GM11168 (cell line): Measurements from ENCODE around the gene NCBP3.
"Not testable (repeated sequence)": the region's sequence is repeated elsewhere in the genome, so short reads cannot be mapped to it uniquely, and the experiment has no call there.

ENCODE experiments used
- in situ Hi-C: fragments of 300-500 bp; cut with MboI; formaldehyde crosslinking; loops from one replicate; pipeline ENCODE4 v1.12.0; 2022; ENCODE audit warnings: low sequenced_read_pairs; ENCODE audit not compliant: unreplicated experiment

The NCBP3 gene

GRCh38 chr17:3884188-3884587 lies 38.1 kb upstream of the NCBP3 start:
- in situ Hi-C loops, result no loop called here

GRCh38 chr17:3882276-3882675 lies 36.2 kb upstream of the NCBP3 start:
- in situ Hi-C loops, result no loop called here

GRCh38 chr17:3880983-3881382 lies 34.9 kb upstream of the NCBP3 start:
- in situ Hi-C loops, result no loop called here

- in situ Hi-C loops, result no loop called here
Measured at GRCh38 chr17:3879591-3880417, 33.8 kb upstream of the NCBP3 start.

GRCh38 chr17:3879186-3879585 lies 33.1 kb upstream of the NCBP3 start:
- in situ Hi-C loops, result no loop called here

GRCh38 chr17:3877220-3877619 lies 31.2 kb upstream of the NCBP3 start:
- in situ Hi-C loops, result no loop called here

GRCh38 chr17:3875317-3875716 lies 29.3 kb upstream of the NCBP3 start:
- in situ Hi-C loops, result no loop called here

- in situ Hi-C loops, result no loop called here
Measured at GRCh38 chr17:3873862-3874261, 27.8 kb upstream of the NCBP3 start.

GRCh38 chr17:3870871-3871306 lies 24.8 kb upstream of the NCBP3 start:
- in situ Hi-C loops, result no loop called here

- in situ Hi-C loops, result no loop called here
Measured at GRCh38 chr17:3867606-3868005, 21.6 kb upstream of the NCBP3 start.

GRCh38 chr17:3867106-3867505 lies 21.1 kb upstream of the NCBP3 start:
- in situ Hi-C loops, result no loop called here

- in situ Hi-C loops, result no loop called here
Measured at GRCh38 chr17:3866276-3866675, 20.2 kb upstream of the NCBP3 start.

GRCh38 chr17:3865176-3865575 lies 19.1 kb upstream of the NCBP3 start:
- in situ Hi-C loops, result no loop called here

- in situ Hi-C loops, result no loop called here
Measured at GRCh38 chr17:3864534-3864933, 18.5 kb upstream of the NCBP3 start.

- in situ Hi-C loops, result no loop called here
Measured at GRCh38 chr17:3861761-3862681, 16.0 kb upstream of the NCBP3 start.

GRCh38 chr17:3860939-3861700 lies 15.1 kb upstream of the NCBP3 start:
- in situ Hi-C loops, result no loop called here

- in situ Hi-C loops, result no loop called here
Measured at GRCh38 chr17:3859940-3860339, 13.9 kb upstream of the NCBP3 start.

- in situ Hi-C loops, result no loop called here
Measured at GRCh38 chr17:3857261-3858105, 11.4 kb upstream of the NCBP3 start.

GRCh38 chr17:3854204-3854603 lies 8.2 kb upstream of the NCBP3 start:
- in situ Hi-C loops, result not testable (repeated sequence)

GRCh38 chr17:3852561-3852960 lies 6.5 kb upstream of the NCBP3 start:
- in situ Hi-C loops, result no loop called here
